Measurements from ENCODE around the gene SMAD7.

SMAD7 gene

GRCh38 chr18:48986851-48987761 lies 36.3 kb upstream of the SMAD7 start:
- no peak for DNase-seq (ENCODE audit: low spot score)

- no peak for DNase-seq (ENCODE audit: low spot score)
These were observed 34.4 kb upstream of the SMAD7 start for GRCh38 chr18:48985161-48985560.

- DNase-seq (ENCODE audit: low spot score): no peak
These were observed 33.1 kb upstream of the SMAD7 start for GRCh38 chr18:48983793-48984437.

GRCh38 chr18:48982266-48982665 lies 31.5 kb upstream of the SMAD7 start:
- no peak for DNase-seq (ENCODE audit: low spot score)

- no peak for DNase-seq (ENCODE audit: low spot score)
These were observed 29.5 kb upstream of the SMAD7 start for GRCh38 chr18:48979944-48980890.

GRCh38 chr18:48977914-48978313 lies 27.1 kb upstream of the SMAD7 start:
- DNase-seq (ENCODE audit: low spot score): no peak

GRCh38 chr18:48975817-48976649 lies 25.3 kb upstream of the SMAD7 start:
- no peak for DNase-seq (ENCODE audit: low spot score)

GRCh38 chr18:48975120-48975816 lies 24.5 kb upstream of the SMAD7 start:
- DNase-seq (ENCODE audit: low spot score): no peak

GRCh38 chr18:48974304-48975119 lies 23.7 kb upstream of the SMAD7 start:
- no peak for DNase-seq (ENCODE audit: low spot score)

- no peak for DNase-seq (ENCODE audit: low spot score)
These were observed 23.0 kb upstream of the SMAD7 start for GRCh38 chr18:48973731-48974130.

- no peak for DNase-seq (ENCODE audit: low spot score)
These were observed 17.8 kb upstream of the SMAD7 start for GRCh38 chr18:48968412-48969215.

- no peak for DNase-seq (ENCODE audit: low spot score)
These were observed 16.8 kb upstream of the SMAD7 start for GRCh38 chr18:48967545-48967944.

- DNase-seq (ENCODE audit: low spot score): no peak
These were observed 15.8 kb upstream of the SMAD7 start for GRCh38 chr18:48966523-48966922.

GRCh38 chr18:48963586-48964470 lies 13.1 kb upstream of the SMAD7 start:
- DNase-seq (ENCODE audit: low spot score): no peak

GRCh38 chr18:48962994-48963561 lies 12.3 kb upstream of the SMAD7 start:
- DNase-seq (ENCODE audit: low spot score): no peak

- no peak for DNase-seq (ENCODE audit: low spot score)
These were observed 11.7 kb upstream of the SMAD7 start for GRCh38 chr18:48962252-48962993.

GRCh38 chr18:48961547-48961946 lies 10.8 kb upstream of the SMAD7 start:
- no peak for DNase-seq (ENCODE audit: low spot score)

All from kidney capillary endothelial cell (primary cell).